Measurements from ENCODE around the gene PLXNA1.

PLXNA1 gene

GRCh38 chr3:126968391-126969390 is 14.2 kb upstream of the PLXNA1 start:
- H3K36me3 ChIP-seq (ENCODE audit: control insufficient read depth, insufficient read depth, low read length), result no peaks in the 10 kb centered on the region
- no peak overlapping the region for H3K4me3 ChIP-seq (ENCODE audit: low read depth, low read length)
- TF ChIP-seq CTCF (IDR thresholded peaks at IDR 0.05), result no peak
- no peaks in the 10 kb centered on the region for H3K4me1 ChIP-seq
- no peak overlapping the region for H2AFZ ChIP-seq
- H3K4me2 ChIP-seq (ENCODE audit: low read length), result no peak overlapping the region
- H3K9ac ChIP-seq, result no peak overlapping the region
- H3K79me2 ChIP-seq, result no peaks in the 10 kb centered on the region
- H3K9me3 ChIP-seq (ENCODE audit: control insufficient read depth, low read length), result no peaks in the 10 kb centered on the region
- no peak overlapping the region for H3K27ac ChIP-seq
- no peaks in the 10 kb centered on the region for H3K27me3 ChIP-seq (ENCODE audit: control insufficient read depth, insufficient read depth, low read length)

- Histone ChIP-seq H3K9me3 (ENCODE audit: control insufficient read depth, low read length) (no peaks in the 10 kb centered on the region), H3K36me3 (ENCODE audit: control insufficient read depth, insufficient read depth, low read length) (peaks cover 3% of the 10 kb centered on the region), H3K79me2 (no peaks in the 10 kb centered on the region), H2AFZ (no peak overlapping the region), H3K4me3 (ENCODE audit: low read depth, low read length) (no peak overlapping the region), H3K4me1 (no peaks in the 10 kb centered on the region), H3K4me2 (ENCODE audit: low read length) (no peak overlapping the region), H3K27ac (no peak overlapping the region), H3K27me3 (ENCODE audit: control insufficient read depth, insufficient read depth, low read length) (no peaks in the 10 kb centered on the region), H3K9ac (no peak overlapping the region)
- TF ChIP-seq CTCF (IDR thresholded peaks at IDR 0.05), result no peak
These were observed 13.3 kb upstream of the PLXNA1 start for GRCh38 chr3:126969586-126969985.

- Histone ChIP-seq H3K27me3 (ENCODE audit: control insufficient read depth, insufficient read depth, low read length) (no peaks in the 10 kb centered on the region), H3K79me2 (no peaks in the 10 kb centered on the region), H3K9me3 (ENCODE audit: control insufficient read depth, low read length) (no peaks in the 10 kb centered on the region), H3K36me3 (ENCODE audit: control insufficient read depth, insufficient read depth, low read length) (peaks cover 4% of the 10 kb centered on the region), H3K9ac (no peak overlapping the region), H3K4me3 (ENCODE audit: low read depth, low read length) (no peak overlapping the region), H3K4me1 (no peaks in the 10 kb centered on the region), H3K27ac (no peak overlapping the region), H3K4me2 (ENCODE audit: low read length) (no peak overlapping the region), H2AFZ (no peak overlapping the region)
- TF ChIP-seq CTCF (IDR thresholded peaks at IDR 0.05), result no peak
These were observed 12.8 kb upstream of the PLXNA1 start for GRCh38 chr3:126970101-126970500.

- H3K4me1 ChIP-seq, result no peaks in the 10 kb centered on the region
- no peaks in the 10 kb centered on the region for H3K27me3 ChIP-seq (ENCODE audit: control insufficient read depth, insufficient read depth, low read length)
- no peak overlapping the region for H3K4me3 ChIP-seq (ENCODE audit: low read depth, low read length)
- H3K9ac ChIP-seq, result no peak overlapping the region
- H3K9me3 ChIP-seq (ENCODE audit: control insufficient read depth, low read length), result no peaks in the 10 kb centered on the region
- H3K27ac ChIP-seq, result no peak overlapping the region
- TF ChIP-seq CTCF (IDR thresholded peaks at IDR 0.05), result no peak
- H3K4me2 ChIP-seq (ENCODE audit: low read length), result no peak overlapping the region
- no peak overlapping the region for H2AFZ ChIP-seq
- H3K79me2 ChIP-seq, result no peaks in the 10 kb centered on the region
- H3K36me3 ChIP-seq (ENCODE audit: control insufficient read depth, insufficient read depth, low read length), result peaks cover 4% of the 10 kb centered on the region
These were observed 12.0 kb upstream of the PLXNA1 start for GRCh38 chr3:126970921-126971320.
